ENCODE data around the gene ITPR2.

DNA sequence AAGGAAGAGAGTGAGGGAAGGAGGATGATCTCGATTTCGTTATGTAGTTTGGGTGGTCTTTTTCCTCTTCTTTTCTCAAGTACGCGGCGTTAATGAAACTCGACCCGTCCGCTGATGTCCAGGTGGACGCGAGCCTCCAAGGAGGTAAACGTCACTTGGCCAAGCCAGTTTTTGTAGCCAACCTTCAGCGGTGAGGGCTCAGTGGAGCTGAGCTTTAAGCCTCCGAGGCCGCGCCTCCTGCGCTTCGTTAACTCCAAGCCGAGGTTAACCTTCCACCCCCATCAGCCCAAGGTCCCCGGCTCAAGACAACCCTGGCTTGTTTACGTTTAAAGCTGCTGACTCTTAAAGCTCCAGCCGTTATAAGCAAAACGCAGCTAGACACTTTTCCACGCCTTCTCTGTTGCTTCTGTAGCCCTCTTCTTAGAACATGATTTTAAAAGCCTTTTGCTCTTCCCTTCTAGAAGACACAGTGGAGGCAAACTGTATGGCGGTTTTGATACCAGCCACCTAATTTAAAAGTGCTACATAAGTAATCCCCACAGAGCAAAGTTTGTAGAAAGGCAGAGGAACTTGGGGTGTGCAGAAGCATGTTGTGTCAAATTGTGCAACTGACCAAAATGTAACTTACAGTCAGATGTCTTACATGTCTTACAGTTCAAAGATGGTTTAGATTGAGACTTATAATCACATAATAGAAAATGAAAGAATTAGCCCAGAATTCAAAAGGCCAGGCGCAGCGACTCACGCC is 923 bp upstream of the ITPR2 start:
- TF ChIP-seq POLR2AphosphoS5 (IDR thresholded peaks at IDR 0.05; ENCODE audit: low read depth, low read length) (no peak), TAF1 (IDR thresholded peaks at IDR 0.05; ENCODE audit: borderline replicate concordance, insufficient read depth, low read length) (no peak), SIN3A (IDR thresholded peaks at IDR 0.05; ENCODE audit: borderline replicate concordance, insufficient read depth, low read length) (no peak), FOXP2 (optimal IDR thresholded peaks at IDR 0.05; ENCODE audit: borderline replicate concordance, extremely low read depth, extremely low read length, insufficient read depth) (no peak)
- TF ChIP-seq, protein P1, sequence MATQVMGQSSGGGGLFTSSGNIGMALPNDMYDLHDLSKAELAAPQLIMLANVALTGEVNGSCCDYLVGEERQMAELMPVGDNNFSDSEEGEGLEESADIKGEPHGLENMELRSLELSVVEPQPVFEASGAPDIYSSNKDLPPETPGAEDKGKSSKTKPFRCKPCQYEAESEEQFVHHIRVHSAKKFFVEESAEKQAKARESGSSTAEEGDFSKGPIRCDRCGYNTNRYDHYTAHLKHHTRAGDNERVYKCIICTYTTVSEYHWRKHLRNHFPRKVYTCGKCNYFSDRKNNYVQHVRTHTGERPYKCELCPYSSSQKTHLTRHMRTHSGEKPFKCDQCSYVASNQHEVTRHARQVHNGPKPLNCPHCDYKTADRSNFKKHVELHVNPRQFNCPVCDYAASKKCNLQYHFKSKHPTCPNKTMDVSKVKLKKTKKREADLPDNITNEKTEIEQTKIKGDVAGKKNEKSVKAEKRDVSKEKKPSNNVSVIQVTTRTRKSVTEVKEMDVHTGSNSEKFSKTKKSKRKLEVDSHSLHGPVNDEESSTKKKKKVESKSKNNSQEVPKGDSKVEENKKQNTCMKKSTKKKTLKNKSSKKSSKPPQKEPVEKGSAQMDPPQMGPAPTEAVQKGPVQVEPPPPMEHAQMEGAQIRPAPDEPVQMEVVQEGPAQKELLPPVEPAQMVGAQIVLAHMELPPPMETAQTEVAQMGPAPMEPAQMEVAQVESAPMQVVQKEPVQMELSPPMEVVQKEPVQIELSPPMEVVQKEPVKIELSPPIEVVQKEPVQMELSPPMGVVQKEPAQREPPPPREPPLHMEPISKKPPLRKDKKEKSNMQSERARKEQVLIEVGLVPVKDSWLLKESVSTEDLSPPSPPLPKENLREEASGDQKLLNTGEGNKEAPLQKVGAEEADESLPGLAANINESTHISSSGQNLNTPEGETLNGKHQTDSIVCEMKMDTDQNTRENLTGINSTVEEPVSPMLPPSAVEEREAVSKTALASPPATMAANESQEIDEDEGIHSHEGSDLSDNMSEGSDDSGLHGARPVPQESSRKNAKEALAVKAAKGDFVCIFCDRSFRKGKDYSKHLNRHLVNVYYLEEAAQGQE (IDR thresholded peaks at IDR 0.05; ENCODE audit: insufficient read depth in 1 of 2, low read depth in 2 of 2, low read length in 2 of 2) = no peak

Measured in PFSK-1 (cell line).